ENCODE measurements around the gene DMPK. TPM values are rescaled to one million over a fixed set of nuclear protein-coding genes. Genes with fewer than 3 reads are reported as not detected.
A peak's percentile ranks its signal among the peaks of the same experiment; 100 is the strongest.

The DMPK gene
- total RNA-seq, 1 experiment from 2014 or later: 18.3 TPM

DNA sequence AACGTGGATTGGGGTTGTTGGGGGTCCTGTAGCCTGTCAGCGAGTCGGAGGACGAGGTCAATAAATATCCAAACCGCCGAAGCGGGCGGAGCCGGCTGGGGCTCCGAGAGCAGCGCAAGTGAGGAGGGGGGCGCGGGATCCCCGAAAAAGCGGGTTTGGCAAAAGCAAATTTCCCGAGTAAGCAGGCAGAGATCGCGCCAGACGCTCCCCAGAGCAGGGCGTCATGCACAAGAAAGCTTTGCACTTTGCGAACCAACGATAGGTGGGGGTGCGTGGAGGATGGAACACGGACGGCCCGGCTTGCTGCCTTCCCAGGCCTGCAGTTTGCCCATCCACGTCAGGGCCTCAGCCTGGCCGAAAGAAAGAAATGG, 12.5 kb downstream of the DMPK start:
- peaks cover 29% of the 10 kb centered on the region; the same call in 1 of the 2 replicates for H3K4me1 ChIP-seq (ENCODE audit: insufficient read depth, low read length)
- no peaks in the 10 kb centered on the region for H3F3A ChIP-seq (ENCODE audit: low read length, unreplicated experiment)
- H3K9me2 ChIP-seq (replicated peaks; ENCODE audit: low read length): no peaks in the 10 kb centered on the region
- H4K20me1 ChIP-seq (ENCODE audit: low read length): no peaks in the 10 kb centered on the region
- no peaks in the 10 kb centered on the region for H3K27me3 ChIP-seq (ENCODE audit: low read length)
- no peaks in the 10 kb centered on the region for H3K79me2 ChIP-seq (ENCODE audit: low read length)
- peak overlapping the region; percentile 72 for H3K4me3 ChIP-seq (ENCODE audit: low read length)
- no peak for ATAC-seq
- peak overlapping the region; percentile 33; the same call in 1 of the 2 replicates for H3K9ac ChIP-seq (ENCODE audit: low read length)
- no peak overlapping the region for H3K27ac ChIP-seq (ENCODE audit: low read length)
- no peak for DNase-seq
- TF ChIP-seq EZH2phosphoT487 (IDR thresholded peaks at IDR 0.05; ENCODE audit: borderline replicate concordance, low read length): no peak
- TF ChIP-seq, protein P1, sequence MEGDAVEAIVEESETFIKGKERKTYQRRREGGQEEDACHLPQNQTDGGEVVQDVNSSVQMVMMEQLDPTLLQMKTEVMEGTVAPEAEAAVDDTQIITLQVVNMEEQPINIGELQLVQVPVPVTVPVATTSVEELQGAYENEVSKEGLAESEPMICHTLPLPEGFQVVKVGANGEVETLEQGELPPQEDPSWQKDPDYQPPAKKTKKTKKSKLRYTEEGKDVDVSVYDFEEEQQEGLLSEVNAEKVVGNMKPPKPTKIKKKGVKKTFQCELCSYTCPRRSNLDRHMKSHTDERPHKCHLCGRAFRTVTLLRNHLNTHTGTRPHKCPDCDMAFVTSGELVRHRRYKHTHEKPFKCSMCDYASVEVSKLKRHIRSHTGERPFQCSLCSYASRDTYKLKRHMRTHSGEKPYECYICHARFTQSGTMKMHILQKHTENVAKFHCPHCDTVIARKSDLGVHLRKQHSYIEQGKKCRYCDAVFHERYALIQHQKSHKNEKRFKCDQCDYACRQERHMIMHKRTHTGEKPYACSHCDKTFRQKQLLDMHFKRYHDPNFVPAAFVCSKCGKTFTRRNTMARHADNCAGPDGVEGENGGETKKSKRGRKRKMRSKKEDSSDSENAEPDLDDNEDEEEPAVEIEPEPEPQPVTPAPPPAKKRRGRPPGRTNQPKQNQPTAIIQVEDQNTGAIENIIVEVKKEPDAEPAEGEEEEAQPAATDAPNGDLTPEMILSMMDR (conservative IDR thresholded peaks at IDR 0.05; ENCODE audit: low read depth, low read length): no peak
- ChIA-PET POLR2A (ENCODE audit: unreplicated experiment) (interaction anchor here (0.6 to 2.1 kb wide), 6 partner anchors 23 to 78 kb away, joined by 3 to 21 read pairs (median 10); partner anchors contain the start of genes DMWD, FBXO46, QPCTL and SNRPD2), CTCF (interaction anchor here (0.8 to 2.4 kb wide), 5 partner anchors 9 to 94 kb away, joined by 3 to 19 read pairs (median 8); partner anchors contain the start of gene QPCTL)
- H3K9me3 ChIP-seq (ENCODE audit: low read length): no peaks in the 10 kb centered on the region
- peak overlapping the region; percentile 37; the same call in 1 of the 2 replicates for H2AFZ ChIP-seq (ENCODE audit: low read length)
- no peaks in the 10 kb centered on the region for H3K36me3 ChIP-seq (ENCODE audit: low read depth, low read length)
- intact Hi-C loops (cut with micrococcal nuclease): loop anchor here (1.0 kb wide), 3 partner anchors 29 to 78 kb away; partner anchors contain the start of gene QPCTL
- H3K4me2 ChIP-seq (ENCODE audit: low read length): peak overlapping the region; percentile 96
- BruUV-seq (replicated peaks): TSS peak; percentile 60

GRCh38 chr19:45768984-45769782, 13.1 kb downstream of the DMPK start, which contains the start of gene SIX5:
Gene SIX5, minus strand, starts transcription at chr19:45769252. Its CDS starts 408 bp downstream, at chr19:45768844.
- H3K4me2 ChIP-seq (ENCODE audit: low read length): peak within 1 kb of the TSS; percentile 96
- no peaks in the 10 kb centered on the region for H3K9me2 ChIP-seq (replicated peaks; ENCODE audit: low read length)
- peaks cover 29% of the 10 kb centered on the region; the same call in 1 of the 2 replicates for H3K4me1 ChIP-seq (ENCODE audit: insufficient read depth, low read length)
- intact Hi-C loops (cut with micrococcal nuclease): loop anchor here (1.0 kb wide), 1 partner anchor 52 kb away; no protein-coding TSS in a partner anchor
- H3K27ac ChIP-seq (ENCODE audit: low read length): peak within 1 kb of the TSS; percentile 69
- H3K4me3 ChIP-seq (ENCODE audit: low read length): peak within 1 kb of the TSS; percentile 97
- no peaks in the 10 kb centered on the region for H3K36me3 ChIP-seq (ENCODE audit: low read depth, low read length)
- H2AFZ ChIP-seq (ENCODE audit: low read length): peak within 1 kb of the TSS; percentile 97
- DNase-seq (peak; percentile 95), ATAC-seq (peak; percentile 53)
- ChIA-PET POLR2A (ENCODE audit: unreplicated experiment) (interaction anchor here (0.6 to 2.1 kb wide), 7 partner anchors 13 to 77 kb away, joined by 3 to 39 read pairs (median 10); partner anchors contain the start of genes DMPK, DMWD, FBXO46 and SNRPD2), CTCF (interaction anchor here (0.6 to 2.4 kb wide), 7 partner anchors 10 to 94 kb away, joined by 3 to 19 read pairs (median 8); partner anchors contain the start of gene QPCTL)
- BruUV-seq (replicated peaks): no TSS peak
- TF ChIP-seq EZH2 (IDR thresholded peaks at IDR 0.05; ENCODE audit: low read length, unreplicated experiment): no peak
- TF ChIP-seq, protein P1 (conservative IDR thresholded peaks at IDR 0.05; ENCODE audit: low read depth, low read length): no peak
- no peak for TF ChIP-seq EZH2phosphoT487 (IDR thresholded peaks at IDR 0.05; ENCODE audit: borderline replicate concordance, low read length)
- H3K9ac ChIP-seq (ENCODE audit: low read length): peak within 1 kb of the TSS; percentile 74
- no peaks in the 10 kb centered on the region for H4K20me1 ChIP-seq (ENCODE audit: low read length)
- no peaks in the 10 kb centered on the region for H3K9me3 ChIP-seq (ENCODE audit: low read length)
- H3F3A ChIP-seq (ENCODE audit: low read length, unreplicated experiment): no peaks in the 10 kb centered on the region
- no peaks in the 10 kb centered on the region for H3K27me3 ChIP-seq (ENCODE audit: low read length)
- no peaks in the 10 kb centered on the region for H3K79me2 ChIP-seq (ENCODE audit: low read length)

Data from PC-3 (cell line).